B cell (primary cell): ENCODE results near the gene WNK1.

Experiments used
- CTCF ChIP-seq: fragments of 200-600 bp; IDR thresholded peaks from one replicate; pipeline ENCODE4 v1.8.0; 2022; ENCODE audit warnings: antibody characterized with exemption, mild to moderate bottlenecking
- EZH2 ChIP-seq: IDR thresholded peaks from 2 replicates; pipeline ENCODE4 v1.6.1; 2012; ENCODE audit warnings: borderline replicate concordance, low read depth, mild to moderate bottlenecking, moderate library complexity, low read length; ENCODE audit not compliant: insufficient read depth, poor library complexity, severe bottlenecking

DNA sequence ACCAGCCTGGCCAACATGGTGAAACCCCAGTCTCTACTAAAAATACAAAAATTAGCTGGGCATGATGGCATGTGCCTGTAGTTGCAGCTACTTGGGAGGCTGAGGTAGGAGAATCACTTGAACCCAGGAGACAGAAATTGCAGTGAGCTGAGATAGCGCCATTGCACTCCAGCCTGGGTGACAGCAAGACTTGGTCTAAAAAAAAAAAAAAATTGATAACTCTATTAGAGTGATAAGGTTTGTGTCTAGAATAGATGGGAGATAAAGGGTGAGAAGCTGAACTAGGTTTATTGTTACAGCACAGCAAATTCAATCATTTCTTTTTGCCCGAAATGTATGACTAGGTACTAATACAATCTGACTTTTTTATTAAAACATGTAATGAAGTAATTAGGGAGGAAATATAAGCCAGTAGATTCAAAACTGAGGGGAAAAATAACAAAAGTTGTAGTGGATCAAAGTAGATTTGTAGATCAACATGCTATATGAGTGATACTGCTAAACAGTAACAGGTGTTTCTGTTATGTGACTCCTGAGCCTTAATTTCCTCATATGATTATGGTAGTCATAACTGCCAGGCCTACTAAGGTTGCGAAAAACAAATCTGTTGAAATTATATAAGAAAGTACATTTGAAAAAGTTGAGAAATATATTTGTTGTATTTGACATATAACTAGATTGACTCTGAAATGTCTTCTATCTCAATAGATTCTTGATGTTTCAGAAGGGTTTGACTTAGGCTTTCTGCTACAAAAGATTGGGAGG is 83.6 kb downstream of the WNK1 start:
- no peak for TF ChIP-seq CTCF
- no peak for TF ChIP-seq EZH2
